ENCODE results near the gene SLC15A4.
"Not testable (repeated sequence)": the region's sequence is repeated elsewhere in the genome, so short reads cannot be mapped to it uniquely, and the experiment has no call there.

SLC15A4 gene

DNA sequence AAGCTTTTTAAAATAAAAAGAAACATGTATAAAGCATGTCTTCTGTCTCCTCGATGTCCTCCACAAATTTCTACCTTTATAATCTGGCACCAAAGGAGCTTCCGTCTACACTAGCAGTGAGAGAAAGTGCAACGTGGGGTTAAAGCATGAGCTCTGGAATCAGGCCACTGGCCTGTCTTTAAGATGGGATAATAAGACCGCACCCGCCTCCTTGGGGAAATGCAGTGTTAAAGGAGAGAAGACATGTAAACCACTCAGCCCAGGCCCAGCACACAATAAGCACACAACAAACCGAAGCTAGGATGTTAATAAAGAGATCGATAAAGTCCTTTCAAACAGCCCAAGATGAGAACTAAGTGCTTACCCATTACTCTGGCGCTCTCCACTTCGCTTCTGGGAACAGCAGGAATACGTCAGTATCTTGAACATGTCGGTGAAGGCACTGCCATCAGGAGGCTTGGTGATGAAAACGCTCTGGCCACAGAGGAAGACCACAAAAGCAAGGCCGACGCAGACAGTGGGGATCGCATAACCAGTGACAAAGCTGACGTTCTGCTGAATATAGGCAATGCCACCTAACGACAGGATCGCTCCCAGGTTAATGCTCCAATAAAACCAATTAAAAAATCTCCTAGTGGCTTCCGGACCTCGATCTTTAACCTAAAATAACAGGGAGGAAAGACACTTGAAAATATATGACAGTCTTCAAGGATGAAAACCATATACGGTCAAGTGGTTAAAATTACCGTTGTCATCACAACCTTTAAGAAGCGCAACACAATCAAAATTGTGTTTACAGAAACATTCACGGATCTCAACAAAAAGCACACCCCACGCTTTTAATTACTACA, 9.1 kb downstream of the SLC15A4 start:
- FAIRE-seq (no peak), DNase-seq (ENCODE audit: insufficient read length, low spot score) (no peak)
- TF ChIP-seq POLR2A (IDR thresholded peaks at IDR 0.05; ENCODE audit: low read depth, low read length): no peak

DNA sequence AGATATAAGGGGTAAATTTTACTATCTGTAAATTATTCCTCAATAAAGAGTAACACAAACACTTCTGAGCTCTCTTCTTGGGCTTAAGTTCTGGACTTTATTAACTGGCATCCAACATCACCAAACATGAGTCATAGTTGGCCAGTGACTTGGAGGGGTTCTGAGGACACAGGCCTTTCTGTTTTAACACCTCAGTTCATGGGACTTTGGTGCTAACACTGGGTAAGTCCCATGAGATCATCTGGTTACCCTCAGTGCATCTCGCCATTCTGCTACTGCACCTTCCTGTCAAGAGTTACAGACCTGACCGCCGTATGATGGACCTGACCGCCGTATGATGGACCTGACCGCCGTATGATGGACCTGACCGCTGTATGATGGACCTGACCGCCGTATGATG, 9.9 kb downstream of the SLC15A4 start:
- FAIRE-seq (no peak), DNase-seq (ENCODE audit: insufficient read length, low spot score) (no peak)
- no peak for TF ChIP-seq POLR2A (IDR thresholded peaks at IDR 0.05; ENCODE audit: low read depth, low read length)

DNA sequence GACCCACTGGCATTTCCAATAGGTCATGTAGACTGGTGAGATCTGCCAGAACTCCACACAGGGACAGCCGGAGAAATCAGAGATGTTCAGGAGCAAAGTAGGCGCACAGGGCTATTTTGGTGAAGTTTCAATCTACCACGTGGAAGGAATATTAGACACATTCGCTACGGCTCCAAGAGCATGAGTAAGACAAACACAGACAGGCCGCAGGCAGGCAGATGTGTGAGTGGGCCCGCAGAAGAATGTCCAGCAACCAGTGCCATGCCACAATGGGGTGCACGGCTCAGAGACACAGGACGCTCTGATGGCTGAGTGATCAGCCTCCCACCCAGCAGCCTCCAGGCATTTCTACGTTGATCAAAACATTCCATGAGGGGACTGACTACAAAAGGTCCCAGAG, 10.4 kb downstream of the SLC15A4 start:
- no peak for FAIRE-seq
- no peak for DNase-seq (ENCODE audit: insufficient read length, low spot score)
- no peak for TF ChIP-seq POLR2A (IDR thresholded peaks at IDR 0.05; ENCODE audit: low read depth, low read length)

DNA sequence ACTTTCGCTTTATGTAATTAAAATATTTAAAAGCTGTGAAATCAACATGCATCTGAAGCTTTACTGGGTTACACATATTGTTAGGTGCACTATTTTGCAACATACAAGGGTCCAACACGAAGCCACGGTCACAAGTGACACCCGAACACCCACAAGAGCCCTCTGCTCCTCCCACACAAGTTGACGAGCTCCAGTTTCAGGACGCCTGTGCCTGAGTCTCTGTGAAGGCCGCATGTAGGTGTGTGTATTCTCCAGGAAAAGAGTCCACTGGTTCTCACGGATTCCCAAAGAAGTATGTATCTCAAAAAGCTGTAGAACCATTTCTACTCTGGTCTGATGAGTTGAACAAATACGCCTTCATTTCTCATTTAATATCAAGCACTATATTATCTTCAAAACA, 12.0 kb downstream of the SLC15A4 start:
- DNase-seq (ENCODE audit: insufficient read length, low spot score) (no peak), FAIRE-seq (no peak)
- no peak for TF ChIP-seq POLR2A (IDR thresholded peaks at IDR 0.05; ENCODE audit: low read depth, low read length)

DNA sequence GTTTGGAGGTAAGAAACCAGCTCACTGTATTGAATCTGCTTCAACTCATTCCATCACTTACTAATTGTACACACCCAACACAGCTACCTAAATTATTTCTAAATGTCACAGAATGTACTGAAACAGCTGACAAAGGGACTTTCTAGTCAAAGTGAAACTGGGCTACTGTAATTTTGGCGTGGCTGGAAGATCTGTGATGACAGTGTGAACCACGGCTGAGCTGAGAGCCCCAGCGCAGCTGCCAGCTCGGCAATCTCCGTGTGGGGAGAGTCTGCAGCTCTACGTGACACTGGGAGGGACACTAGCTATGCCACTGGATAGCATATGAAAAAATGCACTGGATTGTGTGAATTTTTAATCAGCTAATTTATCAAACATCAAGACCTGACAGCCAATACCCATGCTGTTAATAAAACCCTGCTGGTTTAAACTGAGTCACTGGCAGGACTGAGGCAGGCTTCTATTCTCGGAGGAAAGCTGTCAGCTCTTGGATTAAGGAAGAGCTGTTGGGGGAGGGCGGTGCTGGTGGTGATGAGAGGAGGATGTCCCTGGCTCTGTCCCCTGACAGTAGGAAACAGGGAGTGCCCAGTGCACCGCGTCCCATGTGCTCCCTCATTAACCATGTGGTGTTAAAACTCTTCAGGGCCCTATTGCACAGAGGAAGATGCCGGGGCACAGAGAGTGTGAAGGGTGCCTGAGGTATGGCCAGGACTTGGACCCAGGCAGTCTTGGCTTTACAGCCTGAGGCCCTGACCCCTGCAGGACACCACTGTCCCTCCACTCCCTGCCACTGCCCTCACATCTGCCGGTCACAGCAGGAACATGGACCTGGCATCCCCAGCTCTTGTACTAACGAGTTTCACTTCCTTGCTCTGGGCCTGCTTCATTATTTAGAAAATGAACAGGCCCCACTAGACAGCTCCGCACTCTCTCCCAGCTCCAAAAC, 13.3 kb downstream of the SLC15A4 start:
- no peak for FAIRE-seq
- no peak for TF ChIP-seq POLR2A (IDR thresholded peaks at IDR 0.05; ENCODE audit: low read depth, low read length)
- no peak for DNase-seq (ENCODE audit: insufficient read length, low spot score)

DNA sequence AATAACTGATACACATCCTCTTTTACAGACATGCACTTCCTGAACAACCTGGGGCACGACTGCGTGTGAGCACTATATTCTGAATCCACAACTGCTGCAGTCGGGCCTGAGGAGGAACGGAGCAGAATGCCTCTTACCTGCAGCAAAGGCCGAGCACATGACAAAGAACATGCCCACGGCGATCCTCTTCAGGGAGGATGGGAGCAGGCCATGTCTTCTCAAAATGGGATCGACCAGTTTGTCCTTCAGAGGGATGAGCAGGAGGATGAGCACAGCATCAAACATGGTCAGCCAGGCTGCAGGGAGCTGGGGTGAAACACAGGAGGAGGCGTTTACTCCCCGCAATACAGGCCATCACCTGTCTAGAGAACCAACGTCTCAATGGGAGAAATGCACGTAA, 15.1 kb downstream of the SLC15A4 start:
- TF ChIP-seq POLR2A (IDR thresholded peaks at IDR 0.05; ENCODE audit: low read depth, low read length): no peak
- no peak for FAIRE-seq
- DNase-seq (ENCODE audit: insufficient read length, low spot score): no peak

DNA sequence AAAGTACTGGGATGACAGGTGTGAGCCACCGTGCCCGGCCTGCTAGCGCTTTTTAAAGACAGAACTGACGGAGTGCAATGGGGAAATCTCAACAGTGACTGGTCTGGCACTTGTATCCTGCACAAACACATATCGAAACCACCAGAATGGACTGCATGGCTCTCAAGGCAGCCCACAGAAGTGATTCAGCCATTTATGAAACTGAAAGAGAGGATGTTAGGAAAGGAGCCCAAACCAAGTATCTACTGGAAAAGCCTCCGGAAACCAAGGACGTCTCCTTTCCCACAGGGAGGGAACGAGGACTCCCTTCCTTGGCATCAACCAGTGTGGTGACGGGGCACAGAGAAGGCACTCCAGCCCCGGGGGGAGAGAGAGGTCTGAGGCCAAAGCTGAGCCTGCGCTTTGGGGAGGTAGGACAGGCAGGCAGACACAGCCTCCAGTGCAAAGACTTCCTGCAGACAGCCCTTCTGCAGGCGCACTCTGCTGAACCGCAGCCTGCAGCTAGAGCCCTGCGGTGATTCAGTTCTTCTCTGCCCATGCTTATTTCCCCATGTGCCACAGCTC, 16.5 kb downstream of the SLC15A4 start:
- FAIRE-seq (no peak), DNase-seq (ENCODE audit: insufficient read length, low spot score) (no peak)
- no peak for TF ChIP-seq POLR2A (IDR thresholded peaks at IDR 0.05; ENCODE audit: low read depth, low read length)

DNA sequence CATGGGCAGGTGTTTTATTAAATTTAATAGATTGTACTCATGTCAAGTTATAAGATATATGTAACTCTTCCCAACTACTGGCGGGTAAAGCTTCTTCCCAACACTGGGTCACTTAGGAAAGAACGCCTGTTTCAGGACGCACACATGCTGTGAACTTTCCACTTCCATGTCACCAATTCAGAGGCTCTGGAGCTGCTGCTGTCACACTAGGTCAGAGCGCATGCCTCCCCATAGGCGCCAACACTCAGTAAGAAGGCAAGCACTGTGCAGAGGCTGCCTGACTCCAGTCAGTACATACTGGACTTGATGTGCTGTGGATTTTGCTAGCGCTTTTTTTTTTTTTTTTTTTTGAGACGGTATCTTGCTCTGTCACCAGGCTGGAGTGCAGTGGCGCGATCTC, 17.2 kb downstream of the SLC15A4 start:
- no peak for FAIRE-seq
- DNase-seq (ENCODE audit: insufficient read length, low spot score): no peak
- no peak for TF ChIP-seq POLR2A (IDR thresholded peaks at IDR 0.05; ENCODE audit: low read depth, low read length)

DNA sequence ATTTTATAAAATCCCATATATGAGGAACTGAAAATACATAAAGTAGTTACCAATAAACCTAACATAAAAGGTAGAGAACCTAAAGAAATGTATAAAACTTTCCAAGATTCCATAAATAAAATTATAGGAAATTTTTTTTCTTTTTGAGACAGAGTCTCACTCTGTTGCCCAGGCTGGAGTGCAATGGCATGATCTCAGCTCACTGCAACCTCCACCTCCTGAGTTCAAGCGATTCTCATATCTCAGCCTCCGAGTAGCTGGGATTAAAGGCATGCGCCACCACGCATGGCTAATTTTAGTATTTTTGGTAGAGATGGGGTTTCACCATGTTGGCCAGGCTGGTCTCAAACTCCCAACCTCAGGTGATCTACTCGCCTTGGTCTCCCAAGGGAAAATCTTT, 18.4 kb downstream of the SLC15A4 start:
- not testable (repeated sequence) for DNase-seq (ENCODE audit: insufficient read length, low spot score); FAIRE-seq

DNA sequence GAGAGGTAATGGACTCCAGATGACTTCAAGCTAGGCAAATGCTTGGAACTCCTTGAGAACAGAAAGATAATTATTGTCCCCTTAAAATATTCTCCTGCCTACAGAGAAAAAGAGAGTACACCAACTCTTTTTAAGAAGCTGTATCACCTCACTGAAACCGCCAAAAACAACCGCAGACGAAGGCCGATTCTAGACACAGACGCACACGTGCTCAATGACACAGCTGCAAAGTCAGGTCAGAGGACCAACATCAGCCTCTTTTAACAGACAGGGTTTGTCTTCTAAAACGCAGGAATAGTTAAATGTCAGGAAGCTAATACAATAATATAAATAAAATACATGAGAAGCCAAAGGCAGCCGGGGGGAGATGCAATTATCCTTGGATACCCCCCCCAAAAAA, 19.0 kb downstream of the SLC15A4 start:
- no peak for TF ChIP-seq POLR2A (IDR thresholded peaks at IDR 0.05; ENCODE audit: low read depth, low read length)
- FAIRE-seq (no peak), DNase-seq (ENCODE audit: insufficient read length, low spot score) (no peak)

DNA sequence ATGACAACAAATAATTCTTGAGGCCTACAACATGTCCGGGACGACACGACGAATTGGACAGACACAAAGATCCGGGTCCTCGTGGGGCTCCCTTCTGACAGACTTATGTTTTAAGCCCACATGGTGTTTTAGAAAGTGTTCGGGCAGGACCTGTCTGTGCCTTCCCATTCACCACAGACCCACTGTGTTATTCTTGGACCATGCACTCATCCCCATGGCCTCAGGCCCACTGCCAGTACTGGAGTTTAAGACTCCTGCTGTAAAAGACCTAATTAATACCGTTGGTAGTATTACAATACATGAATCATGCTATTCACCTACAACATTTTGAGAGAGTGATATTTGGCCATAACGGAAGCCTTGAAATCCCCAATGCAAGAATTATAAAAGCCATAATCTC, 20.0 kb downstream of the SLC15A4 start:
- no peak for TF ChIP-seq POLR2A (IDR thresholded peaks at IDR 0.05; ENCODE audit: low read depth, low read length)
- no peak for DNase-seq (ENCODE audit: insufficient read length, low spot score)
- no peak for FAIRE-seq

DNA sequence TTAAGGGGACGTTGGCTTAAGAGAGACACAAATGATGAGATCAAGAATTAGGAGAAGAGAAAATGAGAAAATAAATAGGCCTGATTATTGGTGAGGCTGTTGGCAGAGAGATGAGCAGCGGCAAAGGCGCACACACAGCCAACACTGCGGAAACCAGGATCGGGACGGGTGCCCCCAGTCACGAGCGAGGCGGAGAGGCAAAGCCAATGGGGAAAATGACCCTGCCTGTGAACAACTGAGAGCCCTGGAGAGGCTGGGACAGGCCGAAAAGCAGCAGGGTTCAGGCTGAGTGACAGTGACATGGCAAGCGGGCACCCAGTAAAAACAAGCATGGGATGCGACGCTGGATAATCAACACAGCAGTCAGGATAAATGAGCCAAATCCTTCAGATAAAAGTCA, 21.0 kb downstream of the SLC15A4 start:
- no peak for DNase-seq (ENCODE audit: insufficient read length, low spot score)
- TF ChIP-seq POLR2A (IDR thresholded peaks at IDR 0.05; ENCODE audit: low read depth, low read length): no peak
- FAIRE-seq: no peak

DNA sequence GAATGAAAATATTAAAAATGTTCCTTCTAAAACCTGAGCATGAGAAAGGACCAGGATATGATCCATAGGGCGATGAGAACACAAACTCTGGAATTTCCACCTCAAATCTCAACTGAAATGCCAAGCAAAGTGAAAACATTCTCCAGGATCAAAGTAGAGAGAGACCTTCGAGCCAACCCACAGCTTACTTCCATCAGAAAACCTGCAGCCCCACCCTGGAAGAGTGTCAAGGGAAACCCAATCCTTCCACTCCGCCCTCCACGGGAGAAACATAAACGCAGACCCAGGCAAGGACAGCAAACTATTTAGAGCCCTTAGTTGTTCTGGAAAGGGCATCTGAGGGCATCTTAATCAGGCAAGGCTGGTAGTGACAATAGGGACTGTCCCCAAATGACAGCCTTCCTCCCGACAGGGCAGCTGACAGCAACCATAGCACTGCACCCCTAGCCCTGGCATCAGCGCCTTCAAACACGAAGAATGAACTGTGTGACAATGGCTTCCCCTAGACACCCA, 21.8 kb downstream of the SLC15A4 start:
- DNase-seq (ENCODE audit: insufficient read length, low spot score) (no peak), FAIRE-seq (no peak)
- no peak for TF ChIP-seq POLR2A (IDR thresholded peaks at IDR 0.05; ENCODE audit: low read depth, low read length)

DNA sequence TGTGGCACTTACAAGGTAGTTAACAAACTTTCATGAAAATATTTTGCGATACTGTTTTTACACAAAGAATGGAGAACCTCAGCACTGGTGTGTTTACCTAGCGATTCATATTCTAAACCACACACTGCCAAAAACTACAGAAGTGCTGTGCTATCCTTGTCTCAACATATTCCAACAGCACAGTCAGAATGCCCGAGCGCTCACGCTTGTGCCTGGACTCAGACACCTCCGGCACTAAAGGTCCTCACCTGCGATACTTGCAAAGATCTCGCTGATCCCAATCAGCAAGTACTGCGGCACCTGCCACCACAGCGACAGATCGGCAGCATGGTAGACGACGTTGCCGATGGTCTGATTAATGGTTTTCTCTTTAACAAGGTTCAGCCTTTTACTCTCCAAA, 23.2 kb downstream of the SLC15A4 start:
- no peak for TF ChIP-seq POLR2A (IDR thresholded peaks at IDR 0.05; ENCODE audit: low read depth, low read length)

More for the DNA sequence above, 23.2 kb downstream of the SLC15A4 start:
- DNase-seq (ENCODE audit: insufficient read length, low spot score) (no peak), FAIRE-seq (no peak)
